Stimulated activated CD4-positive, alpha-beta T cell treated with anti-CD3 and anti-CD28 coated beads, Interleukin-15, amount 100 ng/mL, for 1 hour (primary cell): ENCODE data around the gene TSPAN1.

Source experiments
- DNase-seq, 2 donors: peaks; one replicate each; pipeline ENCODE4 v3.0.0-alpha.2; 2020; ENCODE audit warnings: low read depth in 1 of 2, low spot score in 1 of 2

Gene TSPAN1

DNA sequence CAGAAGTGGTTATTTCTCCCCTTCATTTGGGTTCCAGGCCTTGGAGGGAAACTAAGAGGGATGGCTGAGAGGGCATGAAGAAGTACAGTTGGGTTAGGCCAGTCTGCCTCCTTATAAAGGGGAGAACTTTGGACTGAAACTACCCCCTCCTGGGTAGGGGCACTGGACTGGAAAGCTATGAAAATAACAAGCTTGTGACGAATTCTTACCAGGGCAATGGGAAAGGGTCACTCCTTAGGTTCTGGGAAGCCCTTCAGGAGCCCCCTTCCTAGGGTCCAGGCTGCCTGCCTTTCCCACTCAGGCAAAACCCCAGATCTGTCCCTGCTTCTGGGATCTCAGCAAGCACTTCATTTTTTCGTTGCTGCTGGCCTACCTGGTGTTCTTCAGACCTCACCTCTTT is 11.2 kb downstream of the TSPAN1 start:
- no peak for DNase-seq

DNA sequence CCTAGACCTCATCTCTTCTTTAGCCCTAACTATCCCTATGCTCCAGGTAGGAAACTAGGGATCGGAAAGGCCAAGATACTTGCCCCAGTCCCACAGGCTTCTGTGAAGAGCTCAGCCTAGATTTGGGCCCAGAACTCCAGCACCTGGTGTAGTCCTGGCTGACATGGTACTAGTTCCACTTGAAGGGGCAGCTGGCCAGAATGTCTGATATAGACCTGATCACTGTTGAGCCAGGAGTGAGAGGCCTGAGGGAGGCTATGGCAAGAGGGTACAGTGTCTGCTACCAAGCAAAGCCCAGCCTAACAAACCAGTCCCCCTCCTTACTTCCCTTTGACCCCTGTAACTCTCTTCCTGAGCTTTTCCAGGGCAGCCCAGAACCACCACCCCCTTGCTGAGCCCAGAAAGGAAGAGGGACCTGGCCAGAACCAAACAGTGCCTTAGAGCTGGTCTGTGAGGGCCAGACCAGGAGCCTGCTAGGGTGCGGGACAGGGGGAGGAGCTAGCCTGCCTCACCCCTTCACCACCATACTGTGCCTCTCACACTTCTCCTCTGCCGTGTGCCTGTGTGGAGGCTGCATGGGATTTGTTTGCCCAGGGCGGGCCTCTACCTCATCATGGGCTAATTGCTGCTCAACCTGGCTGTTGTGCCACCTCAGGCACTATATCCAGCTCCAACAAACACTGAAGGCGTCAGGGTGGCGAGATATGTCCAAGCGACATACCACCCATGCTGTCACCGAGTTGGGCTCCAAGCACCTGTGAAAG is 12.4 kb downstream of the TSPAN1 start:
- no peak for DNase-seq

DNA sequence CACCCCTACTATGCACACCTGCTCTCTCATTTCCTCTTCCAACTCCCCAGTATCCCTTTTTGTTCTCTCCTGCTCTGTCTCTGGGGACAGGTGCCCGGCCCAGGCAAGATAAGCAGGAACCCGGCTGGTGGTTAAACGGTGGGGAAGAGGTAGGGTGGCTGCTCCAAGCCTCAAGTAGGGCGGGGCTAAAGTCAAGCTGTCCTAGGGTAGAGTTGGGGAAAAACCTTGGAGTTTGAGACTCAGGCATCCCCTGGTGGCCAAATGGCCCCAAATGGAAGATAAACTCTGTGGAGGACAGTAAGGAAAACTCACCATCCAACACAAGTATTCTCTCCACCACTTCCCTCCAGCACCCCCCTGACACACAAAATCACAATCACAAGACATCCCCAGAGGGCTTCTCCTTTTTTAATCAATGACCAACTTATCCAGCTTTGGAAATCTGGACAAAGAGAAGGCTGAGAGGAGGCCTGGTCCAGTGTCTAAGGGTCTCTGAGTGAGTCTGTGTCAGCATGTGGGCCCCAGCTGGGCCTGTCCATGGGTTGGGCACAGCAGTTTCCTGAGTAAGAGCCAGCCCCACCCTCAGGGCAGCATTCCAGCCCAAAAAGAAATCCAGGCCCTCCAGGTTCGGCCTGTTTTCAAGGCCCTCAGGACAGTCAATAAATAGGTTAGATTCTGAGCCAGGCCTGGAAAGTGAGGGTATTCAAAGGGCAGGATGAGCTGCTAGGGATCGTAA is 13.6 kb downstream of the TSPAN1 start:
- no peak for DNase-seq

DNA sequence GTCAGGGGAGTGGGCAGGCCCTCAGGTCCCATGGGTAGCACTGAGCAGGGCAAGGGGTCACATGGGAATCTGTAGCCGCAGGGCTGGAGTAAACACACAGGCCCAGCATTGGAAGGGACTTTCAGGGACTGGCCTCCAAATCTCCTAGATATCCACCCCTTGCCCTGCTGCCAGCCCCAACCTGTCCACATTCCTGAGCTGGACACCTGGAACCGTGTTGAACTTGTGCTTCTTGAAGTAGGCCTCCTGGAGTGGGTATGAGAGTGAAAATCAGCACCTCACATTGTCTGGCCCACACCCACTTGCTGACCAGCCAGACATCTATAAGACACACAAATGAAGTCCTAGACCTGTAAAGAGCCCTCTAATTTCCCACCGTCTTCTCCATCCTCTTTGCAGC is 15.7 kb downstream of the TSPAN1 start:
- DNase-seq: no peak

DNA sequence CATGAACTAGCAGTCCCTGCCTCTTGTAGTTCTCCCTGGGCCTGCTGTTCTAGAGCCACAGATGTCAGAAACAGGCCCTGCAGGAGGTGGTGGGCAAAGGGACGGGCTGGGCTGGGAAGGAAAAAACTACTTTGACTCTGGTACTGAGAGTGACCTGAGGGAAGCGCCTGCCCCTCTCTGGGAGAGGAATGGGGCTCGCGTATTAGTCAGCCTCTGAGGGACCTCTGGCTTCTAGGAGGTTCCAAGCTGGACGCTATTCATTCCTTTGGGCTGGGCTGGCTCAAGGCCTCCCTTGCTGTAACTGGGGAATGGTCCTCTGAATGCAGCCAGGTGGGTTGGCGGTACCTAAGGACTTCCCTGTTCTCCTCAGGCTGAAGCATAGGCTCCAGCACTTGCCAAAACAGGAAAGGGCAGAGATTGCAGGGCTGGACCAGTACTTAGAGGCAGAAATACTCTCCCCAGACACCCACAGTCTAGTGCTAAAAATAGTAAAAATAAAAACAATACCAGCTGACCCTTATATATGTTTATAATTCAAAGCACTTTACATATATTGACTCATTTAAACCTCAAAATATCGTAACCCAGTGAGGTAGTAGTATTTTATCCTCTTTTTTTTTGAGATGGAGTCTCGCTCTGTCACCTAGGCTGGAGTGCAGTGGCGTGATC is 16.3 kb downstream of the TSPAN1 start:
- DNase-seq: no peak

- no peak for DNase-seq
These were observed 17.3 kb downstream of the TSPAN1 start for GRCh38 chr1:46192171-46192570.

DNA sequence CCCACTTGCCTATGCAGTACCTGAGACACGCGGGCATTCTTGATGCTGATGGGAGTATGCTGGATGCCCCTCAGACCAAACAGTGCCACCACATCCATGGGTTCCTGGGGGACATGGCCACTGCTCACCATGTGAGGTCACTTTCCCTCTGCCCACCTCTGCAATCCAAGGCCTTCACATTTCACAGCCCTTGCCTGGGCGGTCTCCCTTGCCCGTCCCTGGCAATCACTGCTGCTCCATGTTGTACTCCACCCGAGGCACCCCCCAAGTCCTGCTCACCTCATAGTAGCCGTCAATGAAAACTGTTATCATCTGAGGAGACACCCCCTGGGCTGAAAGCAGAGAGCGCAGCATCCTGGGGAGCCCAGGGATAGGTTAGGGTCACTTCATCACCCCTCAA is 18.4 kb downstream of the TSPAN1 start:
- no peak for DNase-seq

GRCh38 chr1:46193984-46194570 is 19.2 kb downstream of the TSPAN1 start:
- no peak for DNase-seq

DNA sequence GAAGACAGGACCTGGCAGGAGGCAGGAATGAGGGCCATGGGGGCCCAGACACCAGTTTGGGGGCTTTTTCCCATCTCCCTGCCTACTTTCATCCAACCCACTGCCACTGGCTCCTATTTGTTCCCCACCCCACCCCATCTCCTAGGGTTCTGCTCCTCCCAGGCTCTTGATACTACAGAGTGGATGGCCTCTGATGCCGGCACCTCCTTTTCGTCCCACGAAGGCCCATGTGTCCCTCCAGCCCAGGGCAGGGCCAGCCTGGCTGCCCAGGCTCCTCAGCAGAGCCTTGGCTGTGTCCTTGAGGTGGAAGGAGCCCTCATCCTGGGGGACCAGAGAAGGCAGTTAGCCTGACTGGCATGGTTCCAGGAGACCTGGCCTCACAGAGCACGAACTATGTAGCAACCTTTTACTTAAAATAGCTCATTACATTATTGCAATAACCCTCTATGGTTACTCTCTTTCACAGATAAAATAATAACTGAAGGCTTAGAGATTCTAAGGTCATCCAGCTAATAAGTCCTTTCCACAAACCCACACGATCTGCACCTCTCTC is 19.8 kb downstream of the TSPAN1 start:
- DNase-seq: no peak

DNA sequence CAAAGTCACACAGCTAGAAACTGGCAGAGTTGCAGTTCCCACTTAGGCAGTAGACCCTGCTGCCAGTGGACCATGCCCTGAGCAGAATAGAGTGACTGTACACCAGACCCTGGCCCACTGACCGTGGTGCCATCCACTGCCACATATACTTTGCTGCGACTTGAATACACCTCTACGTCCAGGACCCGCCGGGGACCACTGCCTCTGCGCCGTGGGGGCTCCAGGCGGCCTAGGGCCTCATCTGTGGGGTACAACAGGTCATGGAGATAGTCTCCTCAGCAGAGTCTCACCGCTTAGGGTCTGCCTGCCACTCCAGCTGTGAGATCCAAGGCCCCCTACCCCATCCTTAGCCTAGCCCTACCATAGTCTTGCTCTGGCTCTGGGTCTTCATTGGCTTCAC is 21.7 kb downstream of the TSPAN1 start:
- no peak for DNase-seq

GRCh38 chr1:46197560-46197963 is 22.7 kb downstream of the TSPAN1 start:
- DNase-seq: no peak

- DNase-seq: peak; percentile 52 to 72
These were observed 23.3 kb downstream of the TSPAN1 start, which contains the start of gene POMGNT1 for GRCh38 chr1:46197964-46198811. Gene POMGNT1 (minus strand): TSS chr1:46198434. CDS start chr1:46197821, 613 bp downstream.

DNA sequence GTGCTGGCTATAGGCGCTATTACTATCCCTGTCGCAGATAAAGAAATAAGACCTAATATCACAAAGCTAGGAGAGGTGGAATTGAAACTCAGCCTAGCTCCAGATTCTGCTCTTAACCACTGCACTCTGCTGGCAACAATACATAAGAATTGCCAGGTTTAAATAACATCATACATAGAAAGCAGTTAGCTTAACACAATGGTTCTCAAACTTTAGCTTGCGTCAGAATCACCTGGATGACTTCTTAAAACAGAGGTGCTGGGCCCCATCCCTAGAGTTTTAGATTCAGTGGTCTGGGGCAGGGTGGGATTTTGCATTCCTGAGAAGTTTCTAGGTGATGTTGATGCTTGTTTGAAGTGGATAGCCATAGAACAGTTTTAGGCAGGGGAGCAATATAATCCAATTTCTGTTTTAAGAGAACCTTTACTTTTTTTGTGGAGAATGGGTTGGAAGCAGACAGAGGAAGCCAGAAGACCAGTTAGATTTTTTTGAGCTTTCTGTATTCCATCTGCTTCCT is 24.4 kb downstream of the TSPAN1 start:
- no peak for DNase-seq

GRCh38 chr1:46203738-46204405 is 29.0 kb downstream of the TSPAN1 start:
- no peak for DNase-seq

DNA sequence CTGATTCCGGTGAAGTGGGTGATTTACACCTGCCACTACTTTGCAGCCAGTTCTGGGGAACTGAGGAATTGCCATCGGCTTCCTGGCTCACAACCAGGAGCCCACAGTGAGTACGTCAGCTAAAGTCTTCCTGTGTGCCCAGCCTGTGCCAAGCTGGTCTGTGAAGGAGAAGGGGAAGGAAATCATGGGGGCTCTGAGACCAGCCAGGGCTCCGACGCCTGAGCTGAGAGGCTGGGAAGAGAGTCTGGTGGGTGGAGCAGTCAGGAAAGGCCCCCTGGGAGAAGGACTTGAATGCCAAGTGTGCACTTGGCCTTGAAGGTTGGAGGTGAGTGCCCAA is 29.5 kb downstream of the TSPAN1 start:
- DNase-seq: no peak

DNA sequence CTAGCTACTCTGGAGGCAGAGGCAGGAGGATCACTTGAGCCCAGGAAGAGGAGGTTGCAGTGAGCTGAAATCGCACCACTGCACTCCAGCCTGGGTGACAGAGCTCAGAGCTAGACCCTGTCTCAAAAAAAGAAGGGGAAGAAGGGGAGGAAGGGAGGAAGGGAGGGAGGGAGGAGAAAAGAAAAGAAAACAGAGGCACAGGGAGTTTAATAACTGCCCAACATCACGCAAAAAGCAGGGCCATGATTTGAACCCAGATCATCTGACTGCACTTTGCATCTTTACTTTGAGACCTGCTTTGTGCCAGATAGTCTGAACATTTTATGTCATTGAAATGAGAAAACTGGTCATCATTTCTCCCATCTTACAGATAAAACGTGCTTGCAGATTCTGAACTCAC is 30.3 kb downstream of the TSPAN1 start:
- no peak for DNase-seq

- no peak for DNase-seq
These were observed 30.9 kb downstream of the TSPAN1 start for GRCh38 chr1:46205791-46206190.

DNA sequence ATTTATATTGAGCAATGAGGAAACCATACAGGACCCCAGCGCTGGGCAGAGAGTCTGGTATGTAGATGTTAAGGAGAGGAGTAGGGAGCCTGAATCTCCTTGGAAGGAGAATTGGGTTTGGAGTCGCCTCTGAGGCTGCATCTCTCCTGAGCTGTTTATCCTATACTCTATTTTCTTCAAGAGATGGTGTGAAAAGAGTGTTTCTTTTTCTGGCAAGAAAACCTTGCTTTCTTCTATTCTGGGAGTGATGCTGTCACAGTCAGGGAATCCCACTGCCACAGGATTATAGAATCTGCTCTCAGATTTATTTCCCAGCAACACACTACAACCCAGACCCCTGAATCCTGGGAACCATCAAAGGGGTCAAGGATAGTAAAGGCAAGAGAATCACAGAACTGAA is 31.5 kb downstream of the TSPAN1 start:
- no peak for DNase-seq

- no peak for DNase-seq
These were observed 35.7 kb downstream of the TSPAN1 start for GRCh38 chr1:46210561-46210960.

GRCh38 chr1:46211051-46211450 is 36.2 kb downstream of the TSPAN1 start:
- no peak for DNase-seq
